PC-3 (cell line): ENCODE results near the gene NRDE2. TPM values are rescaled to one million over a fixed set of nuclear protein-coding genes. Genes with fewer than 3 reads are reported as not detected.

ENCODE experiments used
- ATAC-seq: fragments of 200-7000 bp; cut with Tn5 transposase; 2 replicates; pipeline ENCODE4 v1.9.1; 2020; ENCODE audit warnings: mild to moderate bottlenecking, moderate library complexity
- BruUV-seq: library from RNA; stranded (reverse); fragments of 400-500 nt; replicated peaks from 2 replicates; lab custom pipeline; 2021; lab: Mats Ljungman, UMichigan
- CTCF ChIA-PET: fragments of 300-600 bp; sonication (Branson Sonifier 250); formaldehyde crosslinking; loops from one replicate; lab custom pipeline; 2022; ENCODE audit warnings: antibody characterized with exemption; lab: Charles Lee
- POLR2A ChIA-PET: fragments of 300-600 bp; sonication (Branson Sonifier 250); formaldehyde crosslinking; loops from one replicate; lab custom pipeline; 2022; ENCODE audit warnings: antibody characterized with exemption; ENCODE audit not compliant: unreplicated experiment; lab: Charles Lee
- DNase-seq: peaks from one replicate; pipeline ENCODE4 v3.0.0-alpha.2; 2015
- H2AFZ ChIP-seq: fragments of 300-600 bp; sonication (generic); 2 replicates; pipeline ENCODE4 v1.6.0; 2016; ENCODE audit warnings: antibody characterized with exemption, low read length
- H3F3A ChIP-seq: fragments of 300-600 bp; sonication (generic); one replicate; pipeline ENCODE4 v1.6.0; 2017; ENCODE audit warnings: antibody characterized with exemption, low read length, control low read depth, mild to moderate bottlenecking; ENCODE audit not compliant: unreplicated experiment
- H3K27ac ChIP-seq: fragments of 300-600 bp; sonication (generic); 2 replicates; pipeline ENCODE4 v1.5.1; 2016; ENCODE audit warnings: mild to moderate bottlenecking, low read length
- H3K27me3 ChIP-seq: fragments of 300-600 bp; sonication (generic); 2 replicates; pipeline ENCODE4 v1.6.1; 2016; ENCODE audit warnings: low read length, mixed read lengths
- H3K36me3 ChIP-seq: fragments of 300-600 bp; sonication (generic); 2 replicates; pipeline ENCODE4 v1.6.1; 2016; ENCODE audit warnings: low read depth, mixed run types, low read length, mixed read lengths
- H3K4me1 ChIP-seq: fragments of 300-600 bp; sonication (generic); 2 replicates; pipeline ENCODE4 v1.5.1; 2016; ENCODE audit warnings: low read length; ENCODE audit not compliant: insufficient read depth
- H3K4me2 ChIP-seq: fragments of 300-600 bp; sonication (generic); 2 replicates; pipeline ENCODE4 v1.6.0; 2016; ENCODE audit warnings: low read length
- H3K4me3 ChIP-seq: fragments of 300-600 bp; sonication (generic); 2 replicates; pipeline ENCODE4 v1.5.1; 2016; ENCODE audit warnings: mild to moderate bottlenecking, low read length, mixed read lengths
- H3K79me2 ChIP-seq: fragments of 300-600 bp; sonication (generic); 2 replicates; pipeline ENCODE4 v1.6.1; 2017; ENCODE audit warnings: low read length, mixed read lengths
- H3K9ac ChIP-seq: fragments of 300-600 bp; sonication (generic); 2 replicates; pipeline ENCODE4 v1.6.0; 2016; ENCODE audit warnings: mild to moderate bottlenecking, low read length
- H3K9me2 ChIP-seq: fragments of 300-600 bp; sonication (generic); replicated peaks from 2 replicates; pipeline ENCODE4 v1.6.1; 2016; ENCODE audit warnings: mixed run types, low read length, mixed read lengths
- H3K9me3 ChIP-seq: fragments of 300-600 bp; sonication (generic); 2 replicates; pipeline ENCODE4 v1.6.1; 2016; ENCODE audit warnings: low read length, mixed read lengths
- H4K20me1 ChIP-seq: fragments of 300-600 bp; sonication (generic); 2 replicates; pipeline ENCODE4 v1.6.1; 2016; ENCODE audit warnings: low read length, mixed read lengths
- CTCF ChIP-seq: fragments of 300-600 bp; sonication (generic); conservative IDR thresholded peaks from 2 replicates; pipeline ENCODE4 v1.5.1; 2017; ENCODE audit warnings: antibody characterized with exemption, low read depth, mild to moderate bottlenecking, low read length
- EZH2 ChIP-seq: fragments of 300-600 bp; sonication (generic); IDR thresholded peaks from one replicate; pipeline ENCODE4 v1.6.1; 2017; ENCODE audit warnings: antibody characterized with exemption, mild to moderate bottlenecking, low read length; ENCODE audit not compliant: unreplicated experiment
- EZH2phosphoT487 ChIP-seq: fragments of 300-600 bp; sonication (generic); IDR thresholded peaks from 2 replicates; pipeline ENCODE4 v1.6.1; 2018; ENCODE audit warnings: mild to moderate bottlenecking, antibody characterized with exemption, low read length, borderline replicate concordance
- intact Hi-C: fragments of 100-400 bp; cut with micrococcal nuclease; formaldehyde crosslinking; loops from 2 replicates; pipeline ENCODE4 v1.9.0; 2023
- total RNA-seq: library from RNA; depleted of rRNA; stranded (reverse); fragments of >200 nt; gene quantifications from 2 replicates; pipeline ENCODE4 v1.2.3, GENCODE V29; 2014

NRDE2 gene
- total RNA-seq, 1 experiment from 2014 or later = 18.3 TPM

- CTCF ChIA-PET = no interaction called here
- TF ChIP-seq EZH2phosphoT487 = no peak
- TF ChIP-seq EZH2 = no peak
- no peak for TF ChIP-seq CTCF
These were observed 67.8 kb downstream of the NRDE2 start for GRCh38 chr14:90263748-90264449.

GRCh38 chr14:90256354-90257131 is 75.2 kb downstream of the NRDE2 start, which contains the start of gene PSMC1:
PSMC1 (plus strand) TSS chr14:90256553; CDS start chr14:90256598, 45 bp downstream.
- peak; percentile 91 for ATAC-seq
- peak within 1 kb of the TSS; percentile 87 for H3K27ac ChIP-seq

More at GRCh38 chr14:90263748-90264449, 67.8 kb downstream of the NRDE2 start:
- Histone ChIP-seq H3K79me2 (peaks cover 6% of the 10 kb centered on the region), H3K4me1 (peaks cover 2% of the 10 kb centered on the region; the same call in 1 of the 2 replicates), H3K27ac (no peak overlapping the region), H4K20me1 (peaks cover 14% of the 10 kb centered on the region), H3K27me3 (no peaks in the 10 kb centered on the region), H2AFZ (no peak overlapping the region), H3K4me2 (no peak overlapping the region), H3K9me3 (no peaks in the 10 kb centered on the region), H3K4me3 (no peak overlapping the region), H3K9ac (no peak overlapping the region), H3K9me2 (no peaks in the 10 kb centered on the region), H3F3A (no peaks in the 10 kb centered on the region), H3K36me3 (peaks cover 70% of the 10 kb centered on the region)
- ATAC-seq (no peak), DNase-seq (no peak)
- intact Hi-C loops = no loop called here
- no TSS peak for BruUV-seq
- POLR2A ChIA-PET = no interaction called here

More at GRCh38 chr14:90256354-90257131, 75.2 kb downstream of the NRDE2 start, which contains the start of gene PSMC1:
- Histone ChIP-seq H2AFZ (peak within 1 kb of the TSS; percentile 81), H3K4me2 (peak within 1 kb of the TSS; percentile 94), H3K27me3 (no peaks in the 10 kb centered on the region), H3K9ac (peak within 1 kb of the TSS; percentile 100), H3K4me1 (peaks cover 23% of the 10 kb centered on the region), H3K79me2 (peaks cover 38% of the 10 kb centered on the region), H3K36me3 (peaks cover 31% of the 10 kb centered on the region), H3F3A (no peaks in the 10 kb centered on the region), H3K9me2 (no peaks in the 10 kb centered on the region), H3K4me3 (peak within 1 kb of the TSS; percentile 99), H4K20me1 (peaks cover 18% of the 10 kb centered on the region), H3K9me3 (no peaks in the 10 kb centered on the region)
- intact Hi-C loops = no loop called here
- POLR2A ChIA-PET = interaction anchor here (0.6 to 0.7 kb wide), 2 partner anchors 21 to 126 kb away, joined by 4 to 6 read pairs; no protein-coding TSS in a partner anchor
- peak; percentile 94 for DNase-seq
- TF ChIP-seq EZH2phosphoT487 = no peak
- no peak for TF ChIP-seq EZH2
- TF ChIP-seq CTCF = no peak
- TSS peak; percentile 50 for BruUV-seq
- CTCF ChIA-PET = no interaction called here
